ENCODE results near the gene PDE4D. TPM values are rescaled to one million over a fixed set of nuclear protein-coding genes. Genes with fewer than 3 reads are reported as not detected.

PDE4D gene
- total and polyA plus RNA-seq, 4 donors: 12.8 to 167 (median 44.5) TPM

- TF ChIP-seq, protein P1, sequence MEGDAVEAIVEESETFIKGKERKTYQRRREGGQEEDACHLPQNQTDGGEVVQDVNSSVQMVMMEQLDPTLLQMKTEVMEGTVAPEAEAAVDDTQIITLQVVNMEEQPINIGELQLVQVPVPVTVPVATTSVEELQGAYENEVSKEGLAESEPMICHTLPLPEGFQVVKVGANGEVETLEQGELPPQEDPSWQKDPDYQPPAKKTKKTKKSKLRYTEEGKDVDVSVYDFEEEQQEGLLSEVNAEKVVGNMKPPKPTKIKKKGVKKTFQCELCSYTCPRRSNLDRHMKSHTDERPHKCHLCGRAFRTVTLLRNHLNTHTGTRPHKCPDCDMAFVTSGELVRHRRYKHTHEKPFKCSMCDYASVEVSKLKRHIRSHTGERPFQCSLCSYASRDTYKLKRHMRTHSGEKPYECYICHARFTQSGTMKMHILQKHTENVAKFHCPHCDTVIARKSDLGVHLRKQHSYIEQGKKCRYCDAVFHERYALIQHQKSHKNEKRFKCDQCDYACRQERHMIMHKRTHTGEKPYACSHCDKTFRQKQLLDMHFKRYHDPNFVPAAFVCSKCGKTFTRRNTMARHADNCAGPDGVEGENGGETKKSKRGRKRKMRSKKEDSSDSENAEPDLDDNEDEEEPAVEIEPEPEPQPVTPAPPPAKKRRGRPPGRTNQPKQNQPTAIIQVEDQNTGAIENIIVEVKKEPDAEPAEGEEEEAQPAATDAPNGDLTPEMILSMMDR (IDR thresholded peaks at IDR 0.05; ENCODE audit: control extremely low read depth, extremely low read depth): no peak
- H3K4me1 ChIP-seq (ENCODE audit: control insufficient read depth in 5 of 5, insufficient read depth in 5 of 5, low read length in 5 of 5): peaks cover 0 to 2% (median 0%) of the 10 kb centered on the region in 5 donors
- H3K4me3 ChIP-seq: no peak overlapping the region
- no peaks in the 10 kb centered on the region for H3K27me3 ChIP-seq (ENCODE audit: control insufficient read depth in 3 of 3, insufficient read depth in 3 of 3, low read length in 2 of 3)
- DNase-seq (no peak), ATAC-seq (ENCODE audit: insufficient read depth, low FRiP score) (no peak)
- H3K9me3 ChIP-seq (ENCODE audit: control insufficient read depth in 4 of 4, insufficient read depth in 3 of 4, low read length in 3 of 4): peaks cover 0 to 3% (median 0%) of the 10 kb centered on the region in 4 donors
- no peak overlapping the region for H3K9ac ChIP-seq (ENCODE audit: insufficient read depth in 1 of 2, low read length in 2 of 2)
- H3K36me3 ChIP-seq (ENCODE audit: control insufficient read depth in 4 of 4, insufficient read depth in 4 of 4, low read length in 4 of 4): peaks cover 20 to 34% (median 31%) of the 10 kb centered on the region in 4 donors
- H3K27ac ChIP-seq (ENCODE audit: low read depth in 1 of 2, low read length in 1 of 2): no peak overlapping the region
- 98 to 100% methylated on average over 2 of the region's 2 CpGs for WGBS, 2 donors
Observed at GRCh38 chr5:58980890-58981289, 912.6 kb downstream of the PDE4D start.

DNA sequence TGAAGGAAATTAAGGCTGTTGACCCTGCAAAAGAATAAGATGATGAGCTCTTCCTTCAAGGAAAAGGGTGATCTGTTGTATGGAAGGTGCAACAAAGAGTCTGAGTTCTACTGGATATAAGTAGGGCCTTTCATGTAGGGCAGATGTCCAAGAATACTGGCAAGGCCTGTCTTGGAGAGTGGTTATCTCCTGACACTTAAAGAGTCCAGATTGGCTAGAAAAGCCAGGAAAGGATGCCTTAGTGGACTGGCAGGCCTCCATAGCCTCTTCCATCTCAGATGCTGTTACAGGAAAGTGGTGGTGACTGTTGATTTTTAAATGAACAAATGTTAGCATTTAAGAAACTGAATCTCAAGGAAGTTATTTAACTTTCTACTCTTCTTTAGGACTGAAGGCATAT lies 914.4 kb downstream of the PDE4D start:
- peaks cover 29 to 40% (median 36%) of the 10 kb centered on the region in 4 donors for H3K36me3 ChIP-seq (ENCODE audit: control insufficient read depth in 4 of 4, insufficient read depth in 4 of 4, low read length in 4 of 4)
- DNase-seq (no peak), ATAC-seq (ENCODE audit: insufficient read depth, low FRiP score) (no peak)
- peaks cover 0 to 2% (median 0%) of the 10 kb centered on the region in 5 donors for H3K4me1 ChIP-seq (ENCODE audit: control insufficient read depth in 5 of 5, insufficient read depth in 5 of 5, low read length in 5 of 5)
- no peak overlapping the region for H3K9ac ChIP-seq (ENCODE audit: insufficient read depth in 1 of 2, low read length in 2 of 2)
- no peak overlapping the region for H3K27ac ChIP-seq (ENCODE audit: low read depth in 1 of 2, low read length in 1 of 2)
- H3K27me3 ChIP-seq (ENCODE audit: control insufficient read depth in 3 of 3, insufficient read depth in 3 of 3, low read length in 2 of 3): no peaks in the 10 kb centered on the region
- TF ChIP-seq, protein P1 (IDR thresholded peaks at IDR 0.05; ENCODE audit: control extremely low read depth, extremely low read depth): no peak
- H3K9me3 ChIP-seq (ENCODE audit: control insufficient read depth in 4 of 4, insufficient read depth in 3 of 4, low read length in 3 of 4): peaks cover 0 to 3% (median 0%) of the 10 kb centered on the region in 4 donors
- no peak overlapping the region for H3K4me3 ChIP-seq

GRCh38 chr5:58974601-58975000 lies 918.9 kb downstream of the PDE4D start:
- Histone ChIP-seq H3K4me1 (ENCODE audit: control insufficient read depth in 5 of 5, insufficient read depth in 5 of 5, low read length in 5 of 5) (peaks cover 0 to 10% (median 2%) of the 10 kb centered on the region in 5 donors), H3K4me3 (no peak overlapping the region), H3K9me3 (ENCODE audit: control insufficient read depth in 4 of 4, insufficient read depth in 3 of 4, low read length in 3 of 4) (no peaks in the 10 kb centered on the region), H3K27ac (ENCODE audit: low read depth in 1 of 2, low read length in 1 of 2) (no peak overlapping the region), H3K9ac (ENCODE audit: insufficient read depth in 1 of 2, low read length in 2 of 2) (no peak overlapping the region), H3K27me3 (ENCODE audit: control insufficient read depth in 3 of 3, insufficient read depth in 3 of 3, low read length in 2 of 3) (no peaks in the 10 kb centered on the region), H3K36me3 (ENCODE audit: control insufficient read depth in 4 of 4, insufficient read depth in 4 of 4, low read length in 4 of 4) (peaks cover 13 to 33% (median 21%) of the 10 kb centered on the region in 4 donors)
- DNase-seq (no peak), ATAC-seq (ENCODE audit: insufficient read depth, low FRiP score) (no peak)
- 95 to 98% methylated on average over 5 of the region's 5 CpGs for WGBS, 2 donors
- TF ChIP-seq, protein P1 (IDR thresholded peaks at IDR 0.05; ENCODE audit: control extremely low read depth, extremely low read depth): no peak

DNA sequence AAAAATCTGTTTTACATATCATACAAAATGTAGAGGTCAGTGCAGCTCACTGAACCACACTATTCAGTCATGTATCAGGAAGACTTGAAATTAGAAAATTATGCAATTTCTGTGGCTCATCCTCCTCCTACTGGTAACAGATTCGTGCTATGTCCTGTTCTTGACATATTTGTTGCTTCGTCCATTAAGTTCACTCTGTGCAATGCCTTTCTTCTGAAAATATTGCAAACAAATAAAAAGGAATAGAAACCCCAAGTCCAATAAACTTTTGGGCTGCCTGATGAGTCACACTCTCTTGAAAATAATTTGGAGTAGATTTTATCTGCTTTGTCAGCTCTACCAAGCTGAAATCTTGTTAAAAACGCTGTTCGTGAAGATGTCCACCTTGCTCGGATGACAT lies 919.4 kb downstream of the PDE4D start:
- H3K4me3 ChIP-seq: no peak overlapping the region
- no peak overlapping the region for H3K9ac ChIP-seq (ENCODE audit: insufficient read depth in 1 of 2, low read length in 2 of 2)
- peaks cover 0 to 10% (median 2%) of the 10 kb centered on the region in 5 donors for H3K4me1 ChIP-seq (ENCODE audit: control insufficient read depth in 5 of 5, insufficient read depth in 5 of 5, low read length in 5 of 5)
- H3K9me3 ChIP-seq (ENCODE audit: control insufficient read depth in 4 of 4, insufficient read depth in 3 of 4, low read length in 3 of 4): no peaks in the 10 kb centered on the region
- no peaks in the 10 kb centered on the region for H3K27me3 ChIP-seq (ENCODE audit: control insufficient read depth in 3 of 3, insufficient read depth in 3 of 3, low read length in 2 of 3)
- 87 to 88% methylated on average over 5 of the region's 5 CpGs for WGBS, 2 donors
- ATAC-seq (ENCODE audit: insufficient read depth, low FRiP score) (no peak), DNase-seq (no peak)
- no peak overlapping the region for H3K27ac ChIP-seq (ENCODE audit: low read depth in 1 of 2, low read length in 1 of 2)
- TF ChIP-seq, protein P1 (IDR thresholded peaks at IDR 0.05; ENCODE audit: control extremely low read depth, extremely low read depth): no peak
- peaks cover 13 to 32% (median 20%) of the 10 kb centered on the region in 4 donors for H3K36me3 ChIP-seq (ENCODE audit: control insufficient read depth in 4 of 4, insufficient read depth in 4 of 4, low read length in 4 of 4)

Data from lung (tissue), 12 donors.